Measurements from ENCODE around the gene GNB5. TPM values are rescaled to one million over a fixed set of nuclear protein-coding genes. Genes with fewer than 3 reads are reported as not detected.
"Not testable (repeated sequence)": the region's sequence is repeated elsewhere in the genome, so short reads cannot be mapped to it uniquely, and the experiment has no call there.

GNB5 gene
- total RNA-seq, 1 experiment from 2014 or later, result 53.2 TPM

- DNase-seq (ENCODE audit: low read depth), result not testable (repeated sequence)
Observed at GRCh38 chr15:52170199-52170598, 21.0 kb downstream of the GNB5 start.

- not testable (repeated sequence) for DNase-seq (ENCODE audit: low read depth)
Observed at GRCh38 chr15:52165494-52166131, 25.6 kb downstream of the GNB5 start.

GRCh38 chr15:52164631-52165265 is 26.4 kb downstream of the GNB5 start:
- DNase-seq (ENCODE audit: low read depth), result no peak

GRCh38 chr15:52163321-52164190 is 27.6 kb downstream of the GNB5 start:
- no peak for DNase-seq (ENCODE audit: low read depth)

- no peak for DNase-seq (ENCODE audit: low read depth)
Observed at GRCh38 chr15:52162876-52163275, 28.3 kb downstream of the GNB5 start.

GRCh38 chr15:52162260-52162659 is 28.9 kb downstream of the GNB5 start:
- DNase-seq (ENCODE audit: low read depth), result no peak

- no peak for DNase-seq (ENCODE audit: low read depth)
Observed at GRCh38 chr15:52161406-52161966, 29.7 kb downstream of the GNB5 start.

GRCh38 chr15:52159645-52160044 is 31.5 kb downstream of the GNB5 start:
- no peak for DNase-seq (ENCODE audit: low read depth)

- DNase-seq (ENCODE audit: low read depth), result no peak
Observed at GRCh38 chr15:52158084-52158765, 33.0 kb downstream of the GNB5 start.

- no peak for DNase-seq (ENCODE audit: low read depth)
Observed at GRCh38 chr15:52155878-52156277, 35.3 kb downstream of the GNB5 start.

- DNase-seq (ENCODE audit: low read depth), result no peak
Observed at GRCh38 chr15:52154896-52155865, 36.0 kb downstream of the GNB5 start.

- no peak for DNase-seq (ENCODE audit: low read depth)
Observed at GRCh38 chr15:52153900-52154895, 37.0 kb downstream of the GNB5 start.

- no peak for DNase-seq (ENCODE audit: low read depth)
Observed at GRCh38 chr15:52151353-52151752, 39.8 kb downstream of the GNB5 start.

GRCh38 chr15:52150871-52151270 is 40.3 kb downstream of the GNB5 start:
- no peak for DNase-seq (ENCODE audit: low read depth)

GRCh38 chr15:52150043-52150825 is 41.0 kb downstream of the GNB5 start:
- DNase-seq (ENCODE audit: low read depth), result no peak

GRCh38 chr15:52148403-52148802 is 42.8 kb downstream of the GNB5 start:
- no peak for DNase-seq (ENCODE audit: low read depth)

- no peak for DNase-seq (ENCODE audit: low read depth)
Observed at GRCh38 chr15:52146776-52147175, 44.4 kb downstream of the GNB5 start.

GRCh38 chr15:52146261-52146660 is 44.9 kb downstream of the GNB5 start:
- no peak for DNase-seq (ENCODE audit: low read depth)

Data from RPMI7951 (cell line).